GM19351 (cell line): ENCODE results near the gene IFI30.
A peak's percentile ranks its signal among the peaks of the same experiment; 100 is the strongest.
"Not testable (repeated sequence)": the region's sequence is repeated elsewhere in the genome, so short reads cannot be mapped to it uniquely, and the experiment has no call there.

Source experiments
- ATAC-seq: cut with Tn5 transposase; IDR thresholded peaks from one replicate; pipeline ENCODE4 v1.9.1; 2021; ENCODE audit warnings: mild to moderate bottlenecking, moderate library complexity; ENCODE audit not compliant: unreplicated experiment

The IFI30 gene

DNA sequence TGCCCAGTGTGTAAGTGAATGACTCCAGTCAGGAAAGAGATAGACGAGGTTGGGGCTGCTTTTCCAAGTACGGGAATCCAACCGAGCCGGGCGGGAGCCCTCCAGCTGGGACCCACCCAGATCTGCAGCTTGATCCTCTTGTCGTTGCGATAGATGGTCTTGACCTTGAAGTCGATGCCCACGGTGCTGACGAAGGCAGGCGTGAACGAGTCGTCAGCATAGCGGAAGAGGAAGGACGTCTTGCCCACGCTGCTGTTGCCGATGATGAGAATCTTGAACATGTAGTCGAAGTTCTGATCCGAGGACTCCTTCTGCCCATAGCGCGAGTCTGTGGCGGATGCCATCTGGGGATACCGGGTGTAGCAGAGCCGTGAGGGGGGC lies 28.8 kb downstream of the IFI30 start:
- no peak for ATAC-seq

DNA sequence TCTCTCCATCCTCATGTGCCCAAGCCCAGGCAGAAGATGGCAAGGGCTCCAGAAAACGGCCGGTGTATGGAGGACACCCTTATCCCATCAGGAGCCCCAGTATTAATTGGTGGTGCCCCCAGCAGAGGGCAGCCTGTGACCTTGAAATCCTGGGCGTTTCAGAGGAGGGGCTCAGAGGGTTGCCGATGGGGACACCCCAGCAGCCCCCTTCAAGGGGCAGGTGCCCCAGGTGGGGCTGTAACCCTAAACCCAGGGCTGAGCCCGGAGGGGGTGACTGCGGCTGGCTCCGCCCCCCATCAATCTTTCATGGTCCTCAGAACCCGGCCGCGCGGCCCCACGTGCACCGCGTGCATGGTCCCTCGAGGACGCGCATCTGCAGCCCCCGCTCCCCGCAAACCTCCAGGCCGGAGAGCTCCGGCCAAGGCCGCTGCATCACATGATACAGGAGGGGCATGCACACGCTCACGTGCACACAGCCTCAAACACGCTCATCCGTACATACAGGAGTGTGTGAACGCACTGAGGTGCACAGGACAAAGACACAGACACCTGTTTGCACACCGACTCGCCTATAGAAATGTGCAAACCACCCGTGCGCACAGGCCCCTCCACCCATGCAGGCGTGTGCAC lies 29.3 kb downstream of the IFI30 start:
- ATAC-seq = no peak

GRCh38 chr19:18203408-18203862 lies 29.8 kb downstream of the IFI30 start:
- ATAC-seq = peak; percentile 6

GRCh38 chr19:18203863-18204393 lies 30.3 kb downstream of the IFI30 start, which contains the start of gene RAB3A:
Gene RAB3A (minus strand): TSS chr19:18204042. CDS start chr19:18202740, 1,302 bp downstream.
- ATAC-seq = peak; percentile 85

- ATAC-seq = no peak
These were observed 31.0 kb downstream of the IFI30 start for GRCh38 chr19:18204394-18205199.

DNA sequence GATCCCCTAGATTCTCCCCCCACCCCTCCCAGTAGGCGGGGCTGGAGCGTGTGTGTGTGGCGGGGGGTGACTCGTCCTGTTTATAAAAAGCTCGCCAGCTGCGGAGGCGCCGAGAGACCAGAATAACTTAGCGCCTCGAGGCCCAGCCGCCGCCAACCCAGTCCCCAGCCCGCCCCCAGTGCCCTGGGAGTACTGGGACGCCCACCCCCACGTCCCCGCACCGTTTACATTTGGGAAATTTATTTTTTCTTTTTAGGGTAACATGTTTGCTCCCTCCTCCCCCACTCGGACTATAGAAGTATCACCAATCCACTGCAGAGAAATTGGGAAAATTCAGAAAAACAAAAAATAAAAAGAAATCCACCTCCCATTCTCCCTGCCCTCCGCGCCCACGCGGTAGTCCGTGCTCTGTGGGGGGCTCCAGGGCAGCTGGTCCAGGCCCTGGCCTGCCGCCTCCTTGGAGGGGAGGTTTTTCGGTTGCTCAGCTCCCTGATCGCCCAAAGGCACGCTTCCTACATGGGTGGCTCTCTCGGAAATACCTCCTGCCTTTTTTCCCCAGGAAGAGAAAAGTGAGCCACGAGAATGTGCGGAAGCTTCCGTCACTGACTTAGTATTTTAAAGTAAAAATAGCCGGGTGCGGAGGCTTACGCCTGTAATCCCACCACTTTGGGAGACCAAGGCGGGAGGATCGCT lies 31.7 kb downstream of the IFI30 start:
- ATAC-seq = no peak

GRCh38 chr19:18206018-18206417 lies 32.4 kb downstream of the IFI30 start:
- ATAC-seq = no peak

- no peak for ATAC-seq
These were observed 34.7 kb downstream of the IFI30 start for GRCh38 chr19:18208098-18208951.

GRCh38 chr19:18209912-18210311 lies 36.3 kb downstream of the IFI30 start:
- not testable (repeated sequence) for ATAC-seq

GRCh38 chr19:18211683-18212082 lies 38.1 kb downstream of the IFI30 start:
- no peak for ATAC-seq

- ATAC-seq = no peak
These were observed 41.3 kb downstream of the IFI30 start for GRCh38 chr19:18214779-18215433.

- no peak for ATAC-seq
These were observed 43.2 kb downstream of the IFI30 start for GRCh38 chr19:18216789-18217188.

DNA sequence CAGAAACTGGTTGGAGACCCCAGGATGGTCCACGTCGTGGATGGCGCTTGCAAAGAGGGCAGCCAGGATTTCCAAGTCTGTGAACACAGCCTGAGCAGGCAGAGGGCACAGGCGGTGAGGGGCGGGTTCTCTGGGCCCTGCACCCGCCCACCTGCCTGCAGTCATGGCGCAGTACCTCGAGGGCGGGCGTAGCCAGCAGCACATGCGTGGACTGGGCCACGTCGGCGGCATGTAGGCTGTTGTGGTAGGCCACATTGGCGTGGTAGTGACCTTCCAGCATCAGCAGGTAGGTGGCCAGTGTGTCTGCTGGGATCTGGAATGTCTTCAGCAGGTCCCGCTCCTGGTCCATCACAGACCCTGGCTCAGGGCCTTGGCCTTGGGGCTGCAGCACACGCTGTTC lies 44.5 kb downstream of the IFI30 start:
- ATAC-seq = no peak

DNA sequence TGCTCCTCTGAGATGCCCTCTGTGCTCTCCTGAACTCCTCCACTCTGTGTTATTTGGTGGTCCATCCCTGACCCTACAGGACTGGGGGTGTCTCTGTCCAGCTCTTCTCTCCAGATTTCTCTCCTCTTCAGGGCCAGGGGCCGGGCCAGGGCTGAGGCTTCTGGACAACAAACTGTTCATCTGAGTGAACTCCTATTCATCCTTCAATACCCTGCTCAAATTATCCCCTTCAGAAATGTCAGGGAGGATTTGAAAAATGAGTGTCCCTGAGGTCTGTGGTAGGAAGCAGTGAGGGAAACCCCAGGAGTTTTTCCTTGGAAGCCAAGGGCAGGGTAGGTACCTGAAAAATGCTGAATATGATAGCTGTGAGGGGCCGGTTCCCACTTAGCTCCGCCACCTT lies 45.0 kb downstream of the IFI30 start:
- ATAC-seq = no peak

- ATAC-seq = no peak
These were observed 46.5 kb downstream of the IFI30 start for GRCh38 chr19:18219911-18220631.

DNA sequence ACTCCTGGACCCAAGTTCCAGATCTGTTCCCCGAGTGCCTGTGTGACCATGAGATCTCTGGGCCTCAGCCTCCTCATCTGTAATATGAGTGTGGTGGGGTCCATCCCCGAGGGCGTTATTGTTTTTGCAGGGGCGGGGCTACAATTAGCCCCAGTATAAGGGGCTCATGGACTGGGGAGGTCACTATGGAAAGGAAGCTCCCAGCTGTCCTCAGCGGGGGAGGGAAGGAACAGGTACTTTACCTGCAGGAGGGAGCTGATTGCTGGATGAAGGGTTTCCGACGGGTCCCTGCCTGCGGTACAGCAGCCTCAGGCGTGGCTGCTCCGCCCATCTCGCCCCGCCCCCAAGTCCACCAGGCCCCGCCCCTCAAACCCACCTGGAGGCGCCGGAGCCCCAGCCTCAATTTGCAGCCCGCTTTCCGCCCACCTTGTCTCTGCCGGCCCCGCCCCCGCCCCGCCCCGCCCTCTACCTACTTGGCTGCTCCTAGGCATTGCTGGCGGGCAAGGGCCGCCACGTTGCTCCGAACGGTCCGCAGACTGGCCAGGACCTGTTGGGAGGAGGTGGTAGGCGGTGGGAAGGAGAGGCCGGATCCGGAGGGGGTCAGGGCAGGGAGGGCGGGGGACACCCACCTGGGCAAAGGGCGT lies 47.1 kb downstream of the IFI30 start:
- no peak for ATAC-seq

- no peak for ATAC-seq
These were observed 48.5 kb downstream of the IFI30 start for GRCh38 chr19:18221815-18222725.
